HG03378 (cell line): ENCODE data around the gene DYNC1I1.

Experiments
- ATAC-seq: cut with Tn5 transposase; IDR thresholded peaks from one replicate; pipeline ENCODE4 v1.9.1; 2021; ENCODE audit warnings: mild to moderate bottlenecking, moderate library complexity; ENCODE audit not compliant: unreplicated experiment

DYNC1I1 gene

GRCh38 chr7:95847061-95847460 lies 74.7 kb downstream of the DYNC1I1 start:
- ATAC-seq, result no peak

GRCh38 chr7:95859429-95859828 lies 87.1 kb downstream of the DYNC1I1 start:
- no peak for ATAC-seq

GRCh38 chr7:95861041-95861440 lies 88.7 kb downstream of the DYNC1I1 start:
- no peak for ATAC-seq

- ATAC-seq, result no peak
These were observed 91.3 kb downstream of the DYNC1I1 start for GRCh38 chr7:95863623-95864022.

DNA sequence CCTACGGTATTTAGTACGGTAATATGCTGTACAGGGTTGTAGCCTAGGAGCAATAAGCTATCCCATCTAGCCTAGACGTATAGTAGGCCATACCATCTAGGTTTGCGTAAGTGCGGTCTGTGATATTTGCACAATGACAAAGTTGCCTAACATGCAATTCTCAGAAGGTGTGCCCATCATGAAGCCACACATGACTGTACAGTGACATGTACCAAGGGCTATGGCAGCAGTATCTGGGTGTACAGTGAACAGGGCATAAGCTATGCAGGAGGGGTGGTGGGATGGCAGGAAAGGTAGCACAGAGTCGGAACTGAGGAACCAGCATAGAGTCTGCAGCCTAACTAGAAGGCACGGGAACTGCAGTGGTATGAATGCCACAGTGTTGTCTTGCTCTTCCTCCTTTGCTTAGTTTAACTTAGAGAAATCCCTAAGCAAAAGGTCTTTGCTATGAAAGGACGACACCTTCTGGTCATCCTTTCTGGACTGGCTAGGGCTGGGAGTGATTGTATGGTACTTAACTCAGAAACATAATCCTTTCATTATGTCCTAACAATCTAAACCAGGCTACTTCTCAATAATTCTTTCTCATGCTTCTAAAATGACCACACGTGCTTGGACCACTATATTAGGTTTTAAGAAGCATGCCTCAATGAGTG lies 93.5 kb downstream of the DYNC1I1 start:
- ATAC-seq, result no peak

- ATAC-seq, result peak; percentile 80
These were observed 95.0 kb downstream of the DYNC1I1 start for GRCh38 chr7:95867309-95867708.

- peak; percentile 58 for ATAC-seq
These were observed 98.9 kb downstream of the DYNC1I1 start for GRCh38 chr7:95871075-95871848.

GRCh38 chr7:95871896-95872295 lies 99.5 kb downstream of the DYNC1I1 start:
- no peak for ATAC-seq

DNA sequence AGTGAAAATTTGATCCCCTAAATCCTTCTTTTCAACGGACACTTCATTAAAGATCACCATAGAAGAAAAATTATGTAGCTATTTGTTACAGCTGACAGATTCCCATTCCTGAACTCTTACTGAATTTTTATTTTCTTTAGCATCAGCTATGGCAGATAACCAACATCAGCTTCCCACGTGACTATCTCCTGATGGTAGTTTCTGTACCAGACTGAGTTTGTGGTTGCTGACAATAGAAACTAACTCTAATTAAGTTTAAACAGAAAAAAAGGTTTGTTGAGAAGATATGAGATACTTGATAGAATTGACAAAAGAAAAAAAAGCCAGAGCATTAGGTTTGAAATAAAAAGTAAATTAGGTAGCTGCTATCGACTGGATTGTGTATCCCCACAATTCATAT lies 101.8 kb downstream of the DYNC1I1 start:
- ATAC-seq, result no peak

DNA sequence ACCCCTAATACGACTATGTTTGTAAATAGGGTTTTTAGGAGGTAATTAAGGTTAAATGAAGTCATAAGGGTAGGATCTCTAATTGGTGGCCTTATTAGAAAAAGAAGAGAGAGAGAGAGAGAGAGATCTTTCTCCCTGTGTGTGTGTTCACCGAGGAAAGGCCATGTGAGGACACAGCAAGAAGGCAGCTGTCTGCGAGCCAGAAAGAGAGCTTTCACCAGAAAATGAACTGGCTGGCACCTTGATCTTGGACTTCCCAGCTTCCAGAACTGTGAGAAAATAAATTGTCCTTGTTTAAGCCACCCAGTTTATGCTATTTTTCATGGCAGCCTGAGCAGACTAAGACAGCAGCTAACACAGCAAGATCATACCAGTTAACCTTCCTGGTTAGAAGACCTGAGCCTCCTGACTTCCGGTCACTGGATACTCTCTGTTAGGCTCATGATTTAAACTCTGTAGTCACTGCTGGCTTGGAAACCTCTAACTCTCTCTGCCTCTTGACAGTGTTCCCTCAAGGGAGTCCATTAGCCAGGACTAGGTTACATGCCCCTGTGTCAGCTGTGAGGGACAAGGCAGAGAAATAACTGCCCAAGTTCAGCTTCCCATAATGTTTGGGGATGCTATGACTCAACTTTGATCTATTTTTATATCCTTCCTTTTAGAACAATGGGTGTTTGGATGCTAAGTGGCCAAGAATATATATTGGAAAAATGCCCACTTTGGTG lies 102.3 kb downstream of the DYNC1I1 start:
- ATAC-seq, result no peak

GRCh38 chr7:95875519-95875918 lies 103.2 kb downstream of the DYNC1I1 start:
- ATAC-seq, result no peak

GRCh38 chr7:95878677-95879076 lies 106.3 kb downstream of the DYNC1I1 start:
- ATAC-seq, result no peak

GRCh38 chr7:95881597-95881996 lies 109.2 kb downstream of the DYNC1I1 start:
- ATAC-seq, result no peak

DNA sequence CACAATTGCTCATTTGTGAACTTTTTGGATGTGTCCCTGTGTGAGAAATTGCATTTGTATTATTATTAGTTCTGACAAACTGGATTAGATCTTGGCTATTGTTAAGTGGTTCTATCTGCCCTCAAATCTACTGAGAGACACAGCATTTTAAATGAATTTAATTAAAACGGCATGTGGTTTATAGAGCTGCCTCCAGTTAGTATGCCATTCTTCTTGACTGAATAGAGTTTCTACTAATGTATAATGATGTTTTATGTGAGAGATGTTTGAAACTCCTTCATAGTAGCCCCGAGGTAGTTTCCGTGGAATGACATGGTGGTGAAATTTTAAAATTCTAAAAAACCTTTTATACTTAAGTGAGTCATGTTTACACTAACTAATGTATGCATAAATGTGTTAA lies 110.9 kb downstream of the DYNC1I1 start:
- no peak for ATAC-seq

DNA sequence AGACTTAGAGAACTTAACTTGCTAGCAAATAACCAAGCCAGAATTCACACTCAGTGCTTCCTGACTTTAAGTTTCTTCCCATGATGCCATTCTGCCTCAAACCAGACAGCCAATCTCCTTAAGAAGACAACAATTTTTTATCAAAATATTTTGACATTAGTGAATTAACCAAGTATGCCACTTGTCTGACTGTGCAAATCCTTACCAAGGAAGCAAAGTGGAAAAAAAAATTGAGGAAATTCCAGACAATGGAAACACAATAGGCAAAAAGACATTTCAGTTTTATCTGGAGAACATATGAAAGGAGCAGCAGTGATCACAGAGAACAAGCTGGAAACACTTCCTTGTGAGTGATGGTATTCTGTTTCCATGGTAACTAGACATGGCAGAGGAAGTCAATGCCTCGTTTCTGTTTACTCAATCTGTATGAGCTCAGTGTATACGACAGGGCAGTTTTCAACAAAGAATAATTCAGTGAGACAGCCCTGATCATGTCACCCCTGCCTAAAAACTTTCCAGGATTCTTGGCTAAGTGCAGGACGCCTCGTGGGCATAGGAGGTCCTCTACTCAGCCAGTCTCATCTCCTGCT lies 114.2 kb downstream of the DYNC1I1 start:
- no peak for ATAC-seq

DNA sequence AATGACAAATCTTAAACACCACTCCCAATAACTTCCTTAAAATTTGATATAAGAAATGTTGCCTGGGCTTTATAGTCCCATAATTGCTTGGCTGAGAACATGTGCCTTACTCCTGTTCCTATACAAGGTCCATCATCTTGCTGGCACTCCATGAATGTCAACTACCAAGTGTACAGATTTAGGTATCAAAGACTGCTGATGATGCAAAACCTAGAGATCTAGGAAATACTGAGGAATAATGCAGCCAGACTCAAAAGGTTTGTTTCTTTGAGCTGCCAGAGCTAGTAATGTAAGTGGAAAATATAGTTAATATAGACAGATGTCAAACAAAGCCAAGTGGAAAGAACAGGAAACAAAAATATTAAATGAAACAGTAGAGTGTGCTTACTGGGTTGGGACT lies 121.1 kb downstream of the DYNC1I1 start:
- no peak for ATAC-seq

- no peak for ATAC-seq
These were observed 125.3 kb downstream of the DYNC1I1 start for GRCh38 chr7:95897557-95898251.

GRCh38 chr7:95899919-95900513 lies 127.7 kb downstream of the DYNC1I1 start:
- no peak for ATAC-seq

GRCh38 chr7:95901006-95901405 lies 128.7 kb downstream of the DYNC1I1 start:
- no peak for ATAC-seq

DNA sequence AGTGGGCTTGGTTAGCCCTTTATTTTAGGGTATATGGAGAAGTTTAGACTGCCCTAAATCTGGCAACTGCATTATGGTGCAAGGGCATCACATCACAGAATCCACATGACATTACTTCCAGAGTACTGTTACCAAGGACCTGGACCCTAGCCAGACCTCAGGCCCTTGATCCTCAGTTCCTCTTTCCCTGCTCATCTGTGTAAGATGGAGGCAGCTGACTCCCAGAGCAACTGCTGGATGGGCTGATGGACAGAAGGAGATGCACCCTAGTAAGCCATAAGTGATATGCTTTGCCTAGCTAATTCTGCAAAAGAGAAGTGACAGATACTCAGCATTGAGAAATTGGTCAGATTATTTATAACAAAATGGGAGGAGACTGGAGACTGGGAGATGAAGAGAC lies 131.7 kb downstream of the DYNC1I1 start:
- no peak for ATAC-seq

GRCh38 chr7:95905167-95905566 lies 132.8 kb downstream of the DYNC1I1 start:
- ATAC-seq, result no peak
